ENCODE results near the gene LRP1B.

DNA sequence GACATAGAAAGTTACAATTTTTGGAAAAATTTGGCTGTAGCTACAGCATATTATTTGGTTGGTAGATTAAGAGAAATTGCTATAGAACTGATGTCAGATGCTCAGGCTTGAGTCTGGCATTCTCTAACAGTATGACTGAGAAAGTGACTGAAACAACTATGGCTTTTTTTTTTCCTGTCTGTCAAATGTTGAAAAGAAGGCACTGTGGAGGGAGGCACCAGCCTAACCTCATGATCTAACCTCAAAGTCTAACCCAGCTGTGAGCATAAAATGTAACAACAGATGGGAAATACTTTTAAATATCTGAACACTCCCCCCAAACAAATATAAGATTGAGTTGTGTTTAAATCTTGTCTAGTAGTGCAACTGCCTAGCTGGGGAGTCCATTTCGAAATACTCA, 629.1 kb downstream of the LRP1B start:
- TF ChIP-seq, protein P1, sequence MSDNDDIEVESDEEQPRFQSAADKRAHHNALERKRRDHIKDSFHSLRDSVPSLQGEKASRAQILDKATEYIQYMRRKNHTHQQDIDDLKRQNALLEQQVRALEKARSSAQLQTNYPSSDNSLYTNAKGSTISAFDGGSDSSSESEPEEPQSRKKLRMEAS (IDR thresholded peaks at IDR 0.05), result no peak
- TF ChIP-seq ZBTB7A (IDR thresholded peaks at IDR 0.05; ENCODE audit: low read depth), result no peak
- no peak for TF ChIP-seq EGR1 (IDR thresholded peaks at IDR 0.05)
- no peak for TF ChIP-seq CREB1 (IDR thresholded peaks at IDR 0.05; ENCODE audit: low read depth)
- TF ChIP-seq RAD21 (IDR thresholded peaks at IDR 0.05; ENCODE audit: low read depth), result no peak
- TF ChIP-seq YY1 (IDR thresholded peaks at IDR 0.05; ENCODE audit: low read depth), result no peak
- TF ChIP-seq, protein P2, sequence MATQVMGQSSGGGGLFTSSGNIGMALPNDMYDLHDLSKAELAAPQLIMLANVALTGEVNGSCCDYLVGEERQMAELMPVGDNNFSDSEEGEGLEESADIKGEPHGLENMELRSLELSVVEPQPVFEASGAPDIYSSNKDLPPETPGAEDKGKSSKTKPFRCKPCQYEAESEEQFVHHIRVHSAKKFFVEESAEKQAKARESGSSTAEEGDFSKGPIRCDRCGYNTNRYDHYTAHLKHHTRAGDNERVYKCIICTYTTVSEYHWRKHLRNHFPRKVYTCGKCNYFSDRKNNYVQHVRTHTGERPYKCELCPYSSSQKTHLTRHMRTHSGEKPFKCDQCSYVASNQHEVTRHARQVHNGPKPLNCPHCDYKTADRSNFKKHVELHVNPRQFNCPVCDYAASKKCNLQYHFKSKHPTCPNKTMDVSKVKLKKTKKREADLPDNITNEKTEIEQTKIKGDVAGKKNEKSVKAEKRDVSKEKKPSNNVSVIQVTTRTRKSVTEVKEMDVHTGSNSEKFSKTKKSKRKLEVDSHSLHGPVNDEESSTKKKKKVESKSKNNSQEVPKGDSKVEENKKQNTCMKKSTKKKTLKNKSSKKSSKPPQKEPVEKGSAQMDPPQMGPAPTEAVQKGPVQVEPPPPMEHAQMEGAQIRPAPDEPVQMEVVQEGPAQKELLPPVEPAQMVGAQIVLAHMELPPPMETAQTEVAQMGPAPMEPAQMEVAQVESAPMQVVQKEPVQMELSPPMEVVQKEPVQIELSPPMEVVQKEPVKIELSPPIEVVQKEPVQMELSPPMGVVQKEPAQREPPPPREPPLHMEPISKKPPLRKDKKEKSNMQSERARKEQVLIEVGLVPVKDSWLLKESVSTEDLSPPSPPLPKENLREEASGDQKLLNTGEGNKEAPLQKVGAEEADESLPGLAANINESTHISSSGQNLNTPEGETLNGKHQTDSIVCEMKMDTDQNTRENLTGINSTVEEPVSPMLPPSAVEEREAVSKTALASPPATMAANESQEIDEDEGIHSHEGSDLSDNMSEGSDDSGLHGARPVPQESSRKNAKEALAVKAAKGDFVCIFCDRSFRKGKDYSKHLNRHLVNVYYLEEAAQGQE (IDR thresholded peaks at IDR 0.05; ENCODE audit: low read depth), result no peak
- TF ChIP-seq TCF12 (IDR thresholded peaks at IDR 0.05; ENCODE audit: low read depth), result no peak
- no peak for TF ChIP-seq CEBPB (IDR thresholded peaks at IDR 0.05)
- TF ChIP-seq TAF1 (IDR thresholded peaks at IDR 0.05; ENCODE audit: low read depth), result no peak
- no peak for TF ChIP-seq EP300 (IDR thresholded peaks at IDR 0.05; ENCODE audit: borderline replicate concordance)

All from Ishikawa (cell line).